ENCODE measurements around the gene BORCS5.

GRCh38 chr12:12364787-12365445, 8.0 kb downstream of the BORCS5 start:
- TF ChIP-seq CTCF (IDR thresholded peaks at IDR 0.05): no peak
- TF ChIP-seq POLR2AphosphoS5 (IDR thresholded peaks at IDR 0.05): no peak
